ENCODE results near the gene NOC4L.

DNA sequence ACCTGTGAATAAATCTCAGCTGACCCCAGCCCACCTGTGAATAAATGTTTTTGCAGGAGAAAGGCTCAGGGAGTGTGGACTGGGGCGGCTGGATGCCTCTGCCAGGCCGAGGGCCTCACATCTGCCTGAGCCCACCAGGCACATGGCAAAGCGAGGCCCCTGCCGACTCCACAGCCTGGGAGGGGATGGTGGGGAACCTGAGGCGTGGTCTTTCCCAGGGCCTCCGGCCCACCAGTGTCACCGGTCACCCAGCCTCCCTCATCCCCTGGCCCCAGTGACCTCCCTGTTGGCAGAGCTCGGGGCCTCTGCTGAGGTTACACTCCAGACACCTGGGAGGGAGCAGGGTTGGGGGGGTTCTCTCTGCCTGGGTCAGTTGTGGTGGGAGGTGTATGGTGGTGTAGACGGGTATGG lies 8.2 kb downstream of the NOC4L start:
- TF ChIP-seq, protein P1, sequence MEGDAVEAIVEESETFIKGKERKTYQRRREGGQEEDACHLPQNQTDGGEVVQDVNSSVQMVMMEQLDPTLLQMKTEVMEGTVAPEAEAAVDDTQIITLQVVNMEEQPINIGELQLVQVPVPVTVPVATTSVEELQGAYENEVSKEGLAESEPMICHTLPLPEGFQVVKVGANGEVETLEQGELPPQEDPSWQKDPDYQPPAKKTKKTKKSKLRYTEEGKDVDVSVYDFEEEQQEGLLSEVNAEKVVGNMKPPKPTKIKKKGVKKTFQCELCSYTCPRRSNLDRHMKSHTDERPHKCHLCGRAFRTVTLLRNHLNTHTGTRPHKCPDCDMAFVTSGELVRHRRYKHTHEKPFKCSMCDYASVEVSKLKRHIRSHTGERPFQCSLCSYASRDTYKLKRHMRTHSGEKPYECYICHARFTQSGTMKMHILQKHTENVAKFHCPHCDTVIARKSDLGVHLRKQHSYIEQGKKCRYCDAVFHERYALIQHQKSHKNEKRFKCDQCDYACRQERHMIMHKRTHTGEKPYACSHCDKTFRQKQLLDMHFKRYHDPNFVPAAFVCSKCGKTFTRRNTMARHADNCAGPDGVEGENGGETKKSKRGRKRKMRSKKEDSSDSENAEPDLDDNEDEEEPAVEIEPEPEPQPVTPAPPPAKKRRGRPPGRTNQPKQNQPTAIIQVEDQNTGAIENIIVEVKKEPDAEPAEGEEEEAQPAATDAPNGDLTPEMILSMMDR (IDR thresholded peaks at IDR 0.05) = no peak
- TF ChIP-seq JUN (CRISPR knock-in tag; IDR thresholded peaks at IDR 0.05) = no peak
- TF ChIP-seq, protein P2, sequence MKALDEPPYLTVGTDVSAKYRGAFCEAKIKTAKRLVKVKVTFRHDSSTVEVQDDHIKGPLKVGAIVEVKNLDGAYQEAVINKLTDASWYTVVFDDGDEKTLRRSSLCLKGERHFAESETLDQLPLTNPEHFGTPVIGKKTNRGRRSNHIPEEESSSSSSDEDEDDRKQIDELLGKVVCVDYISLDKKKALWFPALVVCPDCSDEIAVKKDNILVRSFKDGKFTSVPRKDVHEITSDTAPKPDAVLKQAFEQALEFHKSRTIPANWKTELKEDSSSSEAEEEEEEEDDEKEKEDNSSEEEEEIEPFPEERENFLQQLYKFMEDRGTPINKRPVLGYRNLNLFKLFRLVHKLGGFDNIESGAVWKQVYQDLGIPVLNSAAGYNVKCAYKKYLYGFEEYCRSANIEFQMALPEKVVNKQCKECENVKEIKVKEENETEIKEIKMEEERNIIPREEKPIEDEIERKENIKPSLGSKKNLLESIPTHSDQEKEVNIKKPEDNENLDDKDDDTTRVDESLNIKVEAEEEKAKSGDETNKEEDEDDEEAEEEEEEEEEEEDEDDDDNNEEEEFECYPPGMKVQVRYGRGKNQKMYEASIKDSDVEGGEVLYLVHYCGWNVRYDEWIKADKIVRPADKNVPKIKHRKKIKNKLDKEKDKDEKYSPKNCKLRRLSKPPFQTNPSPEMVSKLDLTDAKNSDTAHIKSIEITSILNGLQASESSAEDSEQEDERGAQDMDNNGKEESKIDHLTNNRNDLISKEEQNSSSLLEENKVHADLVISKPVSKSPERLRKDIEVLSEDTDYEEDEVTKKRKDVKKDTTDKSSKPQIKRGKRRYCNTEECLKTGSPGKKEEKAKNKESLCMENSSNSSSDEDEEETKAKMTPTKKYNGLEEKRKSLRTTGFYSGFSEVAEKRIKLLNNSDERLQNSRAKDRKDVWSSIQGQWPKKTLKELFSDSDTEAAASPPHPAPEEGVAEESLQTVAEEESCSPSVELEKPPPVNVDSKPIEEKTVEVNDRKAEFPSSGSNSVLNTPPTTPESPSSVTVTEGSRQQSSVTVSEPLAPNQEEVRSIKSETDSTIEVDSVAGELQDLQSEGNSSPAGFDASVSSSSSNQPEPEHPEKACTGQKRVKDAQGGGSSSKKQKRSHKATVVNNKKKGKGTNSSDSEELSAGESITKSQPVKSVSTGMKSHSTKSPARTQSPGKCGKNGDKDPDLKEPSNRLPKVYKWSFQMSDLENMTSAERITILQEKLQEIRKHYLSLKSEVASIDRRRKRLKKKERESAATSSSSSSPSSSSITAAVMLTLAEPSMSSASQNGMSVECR (CRISPR knock-in tag; IDR thresholded peaks at IDR 0.05; ENCODE audit: borderline replicate concordance) = no peak
- TF ChIP-seq ZBTB21 (CRISPR knock-in tag; IDR thresholded peaks at IDR 0.05; ENCODE audit: borderline replicate concordance) = no peak
- TF ChIP-seq, protein P3, sequence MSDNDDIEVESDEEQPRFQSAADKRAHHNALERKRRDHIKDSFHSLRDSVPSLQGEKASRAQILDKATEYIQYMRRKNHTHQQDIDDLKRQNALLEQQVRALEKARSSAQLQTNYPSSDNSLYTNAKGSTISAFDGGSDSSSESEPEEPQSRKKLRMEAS (CRISPR knock-in tag; IDR thresholded peaks at IDR 0.05) = no peak
- TF ChIP-seq, protein P4, sequence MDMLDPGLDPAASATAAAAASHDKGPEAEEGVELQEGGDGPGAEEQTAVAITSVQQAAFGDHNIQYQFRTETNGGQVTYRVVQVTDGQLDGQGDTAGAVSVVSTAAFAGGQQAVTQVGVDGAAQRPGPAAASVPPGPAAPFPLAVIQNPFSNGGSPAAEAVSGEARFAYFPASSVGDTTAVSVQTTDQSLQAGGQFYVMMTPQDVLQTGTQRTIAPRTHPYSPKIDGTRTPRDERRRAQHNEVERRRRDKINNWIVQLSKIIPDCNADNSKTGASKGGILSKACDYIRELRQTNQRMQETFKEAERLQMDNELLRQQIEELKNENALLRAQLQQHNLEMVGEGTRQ (CRISPR knock-in tag; IDR thresholded peaks at IDR 0.05) = no peak
- TF ChIP-seq, protein P5, sequence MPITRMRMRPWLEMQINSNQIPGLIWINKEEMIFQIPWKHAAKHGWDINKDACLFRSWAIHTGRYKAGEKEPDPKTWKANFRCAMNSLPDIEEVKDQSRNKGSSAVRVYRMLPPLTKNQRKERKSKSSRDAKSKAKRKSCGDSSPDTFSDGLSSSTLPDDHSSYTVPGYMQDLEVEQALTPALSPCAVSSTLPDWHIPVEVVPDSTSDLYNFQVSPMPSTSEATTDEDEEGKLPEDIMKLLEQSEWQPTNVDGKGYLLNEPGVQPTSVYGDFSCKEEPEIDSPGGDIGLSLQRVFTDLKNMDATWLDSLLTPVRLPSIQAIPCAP (CRISPR knock-in tag; IDR thresholded peaks at IDR 0.05) = no peak
- TF ChIP-seq FOXJ3 (CRISPR knock-in tag; IDR thresholded peaks at IDR 0.05; ENCODE audit: borderline replicate concordance) = no peak
- no peak for TF ChIP-seq ELF4 (CRISPR knock-in tag; IDR thresholded peaks at IDR 0.05; ENCODE audit: low read depth)
- TF ChIP-seq, protein P6, sequence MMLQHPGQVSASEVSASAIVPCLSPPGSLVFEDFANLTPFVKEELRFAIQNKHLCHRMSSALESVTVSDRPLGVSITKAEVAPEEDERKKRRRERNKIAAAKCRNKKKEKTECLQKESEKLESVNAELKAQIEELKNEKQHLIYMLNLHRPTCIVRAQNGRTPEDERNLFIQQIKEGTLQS (CRISPR knock-in tag; conservative IDR thresholded peaks at IDR 0.05) = no peak
- no peak for TF ChIP-seq NR1H2 (CRISPR knock-in tag; IDR thresholded peaks at IDR 0.05)
- TF ChIP-seq, protein P7, sequence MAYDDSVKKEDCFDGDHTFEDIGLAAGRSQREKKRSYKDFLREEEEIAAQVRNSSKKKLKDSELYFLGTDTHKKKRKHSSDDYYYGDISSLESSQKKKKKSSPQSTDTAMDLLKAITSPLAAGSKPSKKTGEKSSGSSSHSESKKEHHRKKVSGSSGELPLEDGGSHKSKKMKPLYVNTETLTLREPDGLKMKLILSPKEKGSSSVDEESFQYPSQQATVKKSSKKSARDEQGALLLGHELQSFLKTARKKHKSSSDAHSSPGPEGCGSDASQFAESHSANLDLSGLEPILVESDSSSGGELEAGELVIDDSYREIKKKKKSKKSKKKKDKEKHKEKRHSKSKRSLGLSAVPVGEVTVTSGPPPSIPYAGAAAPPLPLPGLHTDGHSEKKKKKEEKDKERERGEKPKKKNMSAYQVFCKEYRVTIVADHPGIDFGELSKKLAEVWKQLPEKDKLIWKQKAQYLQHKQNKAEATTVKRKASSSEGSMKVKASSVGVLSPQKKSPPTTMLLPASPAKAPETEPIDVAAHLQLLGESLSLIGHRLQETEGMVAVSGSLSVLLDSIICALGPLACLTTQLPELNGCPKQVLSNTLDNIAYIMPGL (CRISPR knock-in tag; IDR thresholded peaks at IDR 0.05) = no peak
- TF ChIP-seq MXD4 (CRISPR knock-in tag; IDR thresholded peaks at IDR 0.05; ENCODE audit: borderline replicate concordance) = no peak
- TF ChIP-seq NFATC4 (CRISPR knock-in tag; IDR thresholded peaks at IDR 0.05) = no peak
